ENCODE data around the gene AP1G1.

Gene AP1G1

GRCh38 chr16:71754108-71754507, 54.5 kb downstream of the AP1G1 start:
- no peak for DNase-seq

GRCh38 chr16:71748226-71748625, 60.4 kb downstream of the AP1G1 start:
- DNase-seq: no peak

- DNase-seq: peak; percentile 4
Observed at GRCh38 chr16:71746442-71747046, 62.1 kb downstream of the AP1G1 start.

GRCh38 chr16:71738855-71739254, 69.8 kb downstream of the AP1G1 start:
- DNase-seq: no peak

- no peak for DNase-seq
Observed at GRCh38 chr16:71737501-71737900, 71.1 kb downstream of the AP1G1 start.

- no peak for DNase-seq
Observed at GRCh38 chr16:71734511-71734910, 74.1 kb downstream of the AP1G1 start.

GRCh38 chr16:71732587-71732986, 76.0 kb downstream of the AP1G1 start:
- no peak for DNase-seq

- no peak for DNase-seq
Observed at GRCh38 chr16:71727551-71728324, 80.9 kb downstream of the AP1G1 start.

GRCh38 chr16:71726476-71727315, 81.9 kb downstream of the AP1G1 start:
- peak; percentile 7 for DNase-seq

GRCh38 chr16:71724320-71724751, 84.3 kb downstream of the AP1G1 start, which contains the start of gene PHLPP2:
Gene PHLPP2 (minus strand): TSS chr16:71724701. CDS start chr16:71714795, 9,906 bp downstream.
- no peak for DNase-seq

- DNase-seq: peak; percentile 52
Observed at GRCh38 chr16:71723537-71724319, 84.9 kb downstream of the AP1G1 start.

- DNase-seq: peak; percentile 94
Observed at GRCh38 chr16:71722801-71723536, 85.7 kb downstream of the AP1G1 start.

GRCh38 chr16:71721066-71721740, 87.4 kb downstream of the AP1G1 start:
- no peak for DNase-seq

GRCh38 chr16:71712501-71712900, 96.1 kb downstream of the AP1G1 start:
- no peak for DNase-seq

GRCh38 chr16:71711789-71712188, 96.8 kb downstream of the AP1G1 start:
- DNase-seq: no peak

- peak; percentile 54 for DNase-seq
Observed at GRCh38 chr16:71709229-71709781, 99.3 kb downstream of the AP1G1 start.

- no peak for DNase-seq
Observed at GRCh38 chr16:71708696-71709095, 99.9 kb downstream of the AP1G1 start.

GRCh38 chr16:71707199-71707598, 101.4 kb downstream of the AP1G1 start:
- DNase-seq: no peak

GRCh38 chr16:71706046-71706445, 102.6 kb downstream of the AP1G1 start:
- no peak for DNase-seq

GRCh38 chr16:71703333-71703732, 105.3 kb downstream of the AP1G1 start:
- DNase-seq: no peak

- no peak for DNase-seq
Observed at GRCh38 chr16:71700831-71701230, 107.8 kb downstream of the AP1G1 start.
